UCSD-AML1 (cell line): ENCODE data around the gene ARID3B.
"Not testable (repeated sequence)": the region's sequence is repeated elsewhere in the genome, so short reads cannot be mapped to it uniquely, and the experiment has no call there.

Experiments used
- DNase-seq: peaks from one replicate; lab custom pipeline; 2025; ENCODE audit not compliant: unreplicated experiment; lab: John Stamatoyannopoulos, UW

ARID3B gene

GRCh38 chr15:74618841-74619596 lies 78.0 kb downstream of the ARID3B start:
- no peak for DNase-seq

- no peak for DNase-seq
Measured at GRCh38 chr15:74619916-74620635, 79.1 kb downstream of the ARID3B start.

DNA sequence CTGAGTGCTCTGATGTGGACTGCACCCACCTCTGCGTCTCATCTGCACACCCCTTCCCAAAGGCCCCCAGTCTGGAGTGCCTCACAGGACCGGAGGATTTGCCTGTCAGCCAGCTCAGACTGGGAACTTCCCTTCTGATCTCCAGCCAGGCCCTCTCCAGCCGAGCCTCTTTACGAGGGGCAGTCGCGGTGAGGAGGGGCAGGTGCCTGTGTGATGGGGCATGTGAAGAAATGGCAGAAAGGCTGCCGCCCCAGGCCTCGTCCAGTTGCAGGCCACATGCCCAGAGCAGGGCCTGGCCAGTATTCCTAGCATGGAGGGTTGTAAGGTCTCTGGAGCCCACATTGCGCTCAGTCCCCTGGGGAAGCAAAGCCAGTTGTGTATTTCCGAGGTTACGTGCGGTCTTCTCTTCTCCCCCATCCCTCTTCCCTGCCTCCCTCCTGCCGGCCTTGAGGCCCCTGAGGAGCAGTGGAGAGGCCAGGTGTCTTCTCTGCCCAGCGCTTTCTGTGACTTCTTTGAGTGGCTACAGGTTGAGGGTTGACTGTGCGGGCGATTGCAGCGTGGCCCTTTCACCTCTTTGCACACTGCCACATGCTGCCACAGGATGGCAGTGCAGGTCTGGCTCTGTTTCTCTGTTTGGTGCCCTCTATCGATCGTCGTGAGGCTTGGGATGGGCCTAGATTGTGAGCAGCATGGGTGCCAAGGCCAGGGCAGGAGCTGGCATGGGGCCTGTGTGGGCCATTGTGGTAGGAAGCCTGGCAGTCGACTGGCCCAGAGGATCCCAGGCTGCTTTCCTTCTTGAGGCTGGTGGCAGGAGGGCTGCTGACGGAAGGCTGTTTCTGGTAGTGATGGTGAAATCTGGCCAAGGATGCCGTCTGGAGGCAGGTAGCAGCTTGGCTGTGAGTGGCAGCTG lies 79.9 kb downstream of the ARID3B start:
- peak; percentile 70 for DNase-seq

- DNase-seq = no peak
Measured at GRCh38 chr15:74621546-74621920, 80.5 kb downstream of the ARID3B start.

DNA sequence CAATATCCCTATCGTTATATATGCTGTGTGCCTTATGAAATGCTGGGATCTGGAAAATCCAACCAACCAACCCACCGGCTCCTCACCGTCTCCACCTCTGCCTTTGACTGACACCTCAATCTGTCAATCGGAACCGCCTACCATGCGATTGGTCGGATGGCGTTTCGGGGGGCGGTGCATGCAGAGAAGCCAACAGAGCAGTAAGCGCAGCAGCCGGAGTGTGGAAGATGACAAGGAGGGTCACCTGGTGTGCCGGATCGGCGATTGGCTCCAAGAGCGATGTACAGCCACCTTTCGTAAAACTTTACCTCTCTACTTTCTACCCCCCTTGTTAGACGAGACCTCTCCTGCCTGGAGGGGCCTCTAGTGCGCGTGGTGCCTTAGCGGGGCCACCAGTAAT lies 80.9 kb downstream of the ARID3B start:
- DNase-seq = no peak

DNA sequence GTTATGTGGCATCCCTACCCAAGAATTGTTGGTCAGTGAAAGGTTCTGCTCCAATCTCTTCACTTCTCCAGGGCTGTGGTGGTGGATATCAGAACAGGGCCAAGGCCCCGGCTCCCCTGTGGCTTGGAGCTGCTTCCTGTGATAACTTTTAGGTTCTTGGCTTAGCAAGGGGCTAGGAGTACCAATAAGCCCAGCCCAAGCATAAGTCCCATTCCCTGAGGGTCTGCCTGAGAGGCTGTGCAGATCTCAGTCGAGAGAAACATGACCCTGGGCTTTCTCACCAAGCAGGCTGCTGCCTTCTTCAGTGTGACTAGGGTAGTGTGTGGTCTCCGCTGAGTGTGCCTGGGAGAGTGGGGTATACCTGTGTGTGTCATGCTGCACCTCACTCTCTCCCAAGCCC lies 81.7 kb downstream of the ARID3B start:
- no peak for DNase-seq

GRCh38 chr15:74624020-74624602 lies 83.1 kb downstream of the ARID3B start:
- DNase-seq = no peak

DNA sequence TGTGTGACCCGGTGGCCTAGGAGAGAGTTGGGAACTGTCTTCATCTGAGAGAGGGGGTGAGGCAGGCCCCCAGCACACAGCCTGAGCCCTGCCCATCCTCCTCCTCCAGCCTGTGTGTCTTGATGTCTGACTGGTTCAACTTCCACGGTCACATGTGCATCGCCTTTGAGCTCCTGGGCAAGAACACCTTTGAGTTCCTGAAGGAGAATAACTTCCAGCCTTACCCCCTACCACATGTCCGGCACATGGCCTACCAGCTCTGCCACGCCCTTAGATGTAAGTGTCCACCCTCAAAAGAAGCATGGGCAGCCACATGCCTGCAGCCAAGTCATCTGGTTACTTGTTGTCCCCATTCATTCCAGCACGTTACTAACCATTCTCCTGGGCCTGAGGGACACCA lies 84.7 kb downstream of the ARID3B start:
- DNase-seq = no peak

GRCh38 chr15:74626336-74626735 lies 85.3 kb downstream of the ARID3B start:
- no peak for DNase-seq

DNA sequence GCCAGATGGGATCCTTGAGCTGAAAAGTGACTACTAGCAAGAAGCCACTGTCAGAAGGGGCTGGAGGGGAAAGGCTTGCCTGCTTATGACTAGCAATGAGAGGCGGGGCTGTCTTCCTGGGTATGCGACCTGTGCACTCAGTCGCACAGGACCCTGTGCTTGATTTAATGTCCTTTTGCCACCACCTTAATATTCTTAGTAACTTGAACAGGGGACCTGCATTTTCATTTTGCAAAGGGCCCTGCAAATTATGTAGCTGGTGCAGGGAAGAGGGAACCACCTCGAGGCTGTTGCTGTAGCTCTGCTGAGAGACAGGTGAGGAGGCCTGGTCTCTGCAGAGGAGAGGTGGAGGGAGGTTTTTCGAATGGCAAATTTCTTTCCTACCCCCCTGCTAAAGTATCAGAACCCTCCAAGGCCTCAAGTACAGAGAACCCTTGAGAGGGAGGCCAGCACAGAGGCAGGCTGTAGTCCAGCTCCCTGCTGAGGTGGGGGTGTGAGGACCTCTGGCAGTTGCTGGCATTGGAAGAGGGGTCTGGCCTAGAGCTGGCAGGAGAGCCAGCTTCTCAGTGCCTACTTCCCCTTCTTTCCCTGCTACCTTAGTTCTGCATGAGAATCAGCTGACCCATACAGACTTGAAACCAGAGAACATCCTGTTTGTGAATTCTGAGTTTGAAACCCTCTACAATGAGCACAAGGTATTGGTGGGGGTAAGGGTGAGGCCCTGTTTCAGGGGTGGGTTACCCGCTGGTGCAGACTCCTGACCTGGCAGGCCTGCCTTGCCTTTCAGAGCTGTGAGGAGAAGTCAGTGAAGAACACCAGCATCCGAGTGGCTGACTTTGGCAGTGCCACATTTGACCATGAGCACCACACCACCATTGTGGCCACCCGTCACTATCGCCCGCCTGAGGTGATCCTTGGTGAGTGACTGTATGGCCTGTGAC lies 86.0 kb downstream of the ARID3B start:
- no peak for DNase-seq

DNA sequence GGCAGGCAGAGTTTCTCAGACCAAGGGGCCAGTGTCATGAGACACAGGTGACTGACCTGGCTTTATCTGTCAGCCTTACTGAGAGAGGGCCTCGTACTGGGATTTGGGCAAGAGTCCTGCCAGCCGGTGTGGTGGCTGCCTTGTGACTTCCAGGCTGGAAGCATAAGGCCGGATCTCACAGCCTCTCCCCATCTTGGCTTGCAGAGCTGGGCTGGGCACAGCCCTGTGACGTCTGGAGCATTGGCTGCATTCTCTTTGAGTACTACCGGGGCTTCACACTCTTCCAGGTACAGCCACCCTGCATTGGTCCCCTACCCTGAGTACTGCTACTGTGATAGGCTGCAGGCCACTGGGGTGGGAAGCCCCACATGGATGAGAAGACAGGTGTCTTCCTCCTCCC lies 86.7 kb downstream of the ARID3B start:
- DNase-seq = no peak

GRCh38 chr15:74628199-74628598 lies 87.2 kb downstream of the ARID3B start:
- no peak for DNase-seq

DNA sequence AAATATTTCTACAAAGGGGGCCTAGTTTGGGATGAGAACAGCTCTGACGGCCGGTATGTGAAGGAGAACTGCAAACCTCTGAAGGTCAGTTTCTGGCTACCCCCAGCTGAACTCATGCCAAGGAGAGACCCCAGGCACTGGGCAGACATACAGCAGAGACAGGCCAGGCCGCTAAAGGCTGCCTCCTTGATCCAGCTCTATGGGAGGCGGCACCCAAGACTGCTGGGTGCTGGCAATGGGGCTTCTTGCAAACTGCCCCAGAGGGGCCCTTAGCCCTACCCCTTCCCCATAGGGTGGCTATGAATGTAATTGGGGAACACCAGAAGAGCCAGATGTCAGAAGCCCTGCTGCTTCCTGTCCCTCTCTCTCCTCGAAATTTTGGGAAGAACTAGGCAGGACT lies 87.9 kb downstream of the ARID3B start:
- DNase-seq = no peak

DNA sequence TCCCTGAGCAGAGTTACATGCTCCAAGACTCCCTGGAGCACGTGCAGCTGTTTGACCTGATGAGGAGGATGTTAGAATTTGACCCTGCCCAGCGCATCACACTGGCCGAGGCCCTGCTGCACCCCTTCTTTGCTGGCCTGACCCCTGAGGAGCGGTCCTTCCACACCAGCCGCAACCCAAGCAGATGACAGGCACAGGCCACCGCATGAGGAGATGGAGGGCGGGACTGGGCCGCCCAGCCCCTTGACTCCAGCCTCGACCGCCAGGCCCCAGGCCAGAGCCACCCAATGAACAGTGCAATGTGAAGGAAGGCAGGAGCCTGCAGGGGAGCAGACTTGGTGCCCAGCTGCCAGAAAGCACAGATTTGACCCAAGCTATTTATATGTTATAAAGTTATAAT lies 88.7 kb downstream of the ARID3B start:
- DNase-seq = not testable (repeated sequence)

- no peak for DNase-seq
Measured at GRCh38 chr15:74630284-74631086, 89.5 kb downstream of the ARID3B start.

DNA sequence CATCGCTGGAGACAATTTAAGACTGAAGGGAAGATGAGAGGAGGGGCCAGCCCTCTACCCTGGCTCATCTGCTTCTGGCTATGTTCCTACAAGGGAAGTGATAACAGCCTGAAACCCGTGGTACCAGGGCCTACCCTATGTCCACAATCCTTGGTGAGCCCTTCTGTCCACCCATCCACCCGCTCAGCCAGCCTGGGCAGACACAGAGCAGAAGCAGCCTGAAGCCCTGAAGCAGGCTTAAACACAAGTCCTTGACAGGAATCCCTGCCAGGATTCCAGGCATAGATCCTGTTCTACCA lies 90.0 kb downstream of the ARID3B start:
- DNase-seq = no peak

GRCh38 chr15:74631408-74631807 lies 90.4 kb downstream of the ARID3B start:
- DNase-seq = no peak

GRCh38 chr15:74631935-74632560 lies 91.0 kb downstream of the ARID3B start:
- DNase-seq = peak; percentile 54

- DNase-seq = no peak
Measured at GRCh38 chr15:74632601-74633000, 91.6 kb downstream of the ARID3B start.
